MCF 10A (cell line): ENCODE results near the gene TMEM191B. TPM values are rescaled to one million over a fixed set of nuclear protein-coding genes. Genes with fewer than 3 reads are reported as not detected.
"Not testable (repeated sequence)": the region's sequence is repeated elsewhere in the genome, so short reads cannot be mapped to it uniquely, and the experiment has no call there.

Experiments used
- BruUV-seq: library from RNA; stranded (reverse); fragments of 400-500 nt; replicated peaks from 2 replicates; lab custom pipeline; 2021; lab: Mats Ljungman, UMichigan
- CTCF ChIA-PET: fragments of 300-600 bp; sonication (Branson Sonifier 250); formaldehyde crosslinking; extraction: SDS; loops from one replicate; lab custom pipeline; 2021; ENCODE audit warnings: antibody characterized with exemption, inconsistent platforms; lab: Yijun Ruan, JAX
- POLR2A ChIA-PET: fragments of 300-600, 350-650 bp; sonication (Branson Sonifier 250); formaldehyde crosslinking; extraction: SDS; loops from one replicate; lab custom pipeline; 2020; ENCODE audit warnings: antibody characterized with exemption, inconsistent platforms; lab: Yijun Ruan, JAX
- DNase-seq: peaks from one replicate; pipeline ENCODE4 v3.0.0-alpha.2; 2018; ENCODE audit not compliant: unreplicated experiment
- H3K27ac Mint-ChIP-seq: one replicate; pipeline ENCODE4 v1.8.0; 2022; ENCODE audit warnings: mild to moderate bottlenecking, low read depth, mixed read lengths; ENCODE audit not compliant: unreplicated experiment
- H3K27me3 Mint-ChIP-seq: one replicate; pipeline ENCODE4 v1.8.0; 2022; ENCODE audit warnings: mixed read lengths; ENCODE audit not compliant: insufficient read depth, unreplicated experiment
- H3K36me3 Mint-ChIP-seq: one replicate; pipeline ENCODE4 v1.8.0; 2022; ENCODE audit warnings: mild to moderate bottlenecking, moderate library complexity, mixed read lengths; ENCODE audit not compliant: insufficient read depth, unreplicated experiment
- H3K4me1 Mint-ChIP-seq: one replicate; pipeline ENCODE4 v1.8.0; 2022; ENCODE audit warnings: mixed read lengths; ENCODE audit not compliant: insufficient read depth, unreplicated experiment
- H3K4me3 Mint-ChIP-seq: one replicate; pipeline ENCODE4 v1.8.0; 2022; ENCODE audit warnings: mild to moderate bottlenecking, moderate library complexity, mixed read lengths; ENCODE audit not compliant: unreplicated experiment
- H3K9me3 Mint-ChIP-seq: one replicate; pipeline ENCODE4 v1.8.0; 2022; ENCODE audit warnings: mixed read lengths; ENCODE audit not compliant: unreplicated experiment
- intact Hi-C: fragments of 100-400 bp; cut with micrococcal nuclease; formaldehyde crosslinking; loops from 2 replicates; pipeline ENCODE4 v1.14.1; 2022
- total RNA-seq: library from RNA; stranded (reverse); gene quantifications from 2 replicates; pipeline ENCODE4 v1.2.3, GENCODE V29; 2022

TMEM191B gene
- total RNA-seq, 1 experiment from 2014 or later, result not detected

GRCh38 chr22:18552839-18553597 lies 25.4 kb downstream of the TMEM191B start:
- POLR2A ChIA-PET, CTCF ChIA-PET, H3K36me3 Mint-ChIP-seq, H3K4me1 Mint-ChIP-seq, H3K27ac Mint-ChIP-seq, intact Hi-C loops, H3K4me3 Mint-ChIP-seq, H3K9me3 Mint-ChIP-seq, DNase-seq, H3K27me3 Mint-ChIP-seq, BruUV-seq: not testable (repeated sequence)

GRCh38 chr22:18554280-18555256 lies 27.0 kb downstream of the TMEM191B start:
- POLR2A ChIA-PET, CTCF ChIA-PET, H3K4me1 Mint-ChIP-seq, intact Hi-C loops, H3K27ac Mint-ChIP-seq, DNase-seq, BruUV-seq, H3K36me3 Mint-ChIP-seq, H3K27me3 Mint-ChIP-seq, H3K9me3 Mint-ChIP-seq, H3K4me3 Mint-ChIP-seq: not testable (repeated sequence)

GRCh38 chr22:18558516-18558915 lies 30.9 kb downstream of the TMEM191B start:
- H3K4me1 Mint-ChIP-seq, H3K36me3 Mint-ChIP-seq, H3K27ac Mint-ChIP-seq, BruUV-seq, H3K27me3 Mint-ChIP-seq, CTCF ChIA-PET, H3K4me3 Mint-ChIP-seq, intact Hi-C loops, DNase-seq, H3K9me3 Mint-ChIP-seq, POLR2A ChIA-PET: not testable (repeated sequence)

- H3K27me3 Mint-ChIP-seq, H3K9me3 Mint-ChIP-seq, BruUV-seq, intact Hi-C loops, H3K4me3 Mint-ChIP-seq, DNase-seq, CTCF ChIA-PET, H3K4me1 Mint-ChIP-seq, H3K36me3 Mint-ChIP-seq, H3K27ac Mint-ChIP-seq, POLR2A ChIA-PET: not testable (repeated sequence)
Measured at GRCh38 chr22:18558939-18559338, 31.3 kb downstream of the TMEM191B start.

- CTCF ChIA-PET, H3K9me3 Mint-ChIP-seq, DNase-seq, BruUV-seq, H3K27me3 Mint-ChIP-seq, intact Hi-C loops, H3K27ac Mint-ChIP-seq, H3K4me1 Mint-ChIP-seq, H3K36me3 Mint-ChIP-seq, POLR2A ChIA-PET, H3K4me3 Mint-ChIP-seq: not testable (repeated sequence)
Measured at GRCh38 chr22:18560099-18560974, 32.7 kb downstream of the TMEM191B start.

- H3K27me3 Mint-ChIP-seq, CTCF ChIA-PET, intact Hi-C loops, H3K4me1 Mint-ChIP-seq, H3K4me3 Mint-ChIP-seq, BruUV-seq, POLR2A ChIA-PET, H3K36me3 Mint-ChIP-seq, H3K27ac Mint-ChIP-seq, DNase-seq, H3K9me3 Mint-ChIP-seq: not testable (repeated sequence)
Measured at GRCh38 chr22:18570509-18571246, 43.1 kb downstream of the TMEM191B start.

GRCh38 chr22:18573483-18574164 lies 46.0 kb downstream of the TMEM191B start:
- H3K27ac Mint-ChIP-seq, H3K36me3 Mint-ChIP-seq, DNase-seq, H3K4me3 Mint-ChIP-seq, BruUV-seq, H3K4me1 Mint-ChIP-seq, H3K9me3 Mint-ChIP-seq, POLR2A ChIA-PET, intact Hi-C loops, H3K27me3 Mint-ChIP-seq, CTCF ChIA-PET: not testable (repeated sequence)

GRCh38 chr22:18574555-18574954 lies 47.0 kb downstream of the TMEM191B start:
- DNase-seq, POLR2A ChIA-PET, H3K27me3 Mint-ChIP-seq, H3K4me3 Mint-ChIP-seq, H3K36me3 Mint-ChIP-seq, CTCF ChIA-PET, intact Hi-C loops, H3K27ac Mint-ChIP-seq, H3K9me3 Mint-ChIP-seq, BruUV-seq, H3K4me1 Mint-ChIP-seq: not testable (repeated sequence)
